Fibroblast of mammary gland (primary cell): ENCODE results near the gene TRAF7.

ENCODE experiments used
- DNase-seq: peaks from one replicate; pipeline ENCODE4 v3.0.0-alpha.2; 2010; ENCODE audit warnings: low read depth
- H3K4me3 ChIP-seq: 2 replicates; pipeline ENCODE4 v1.5.1; 2011; ENCODE audit warnings: low read depth, mild to moderate bottlenecking, low read length, moderate library complexity; ENCODE audit not compliant: control insufficient read depth
- CTCF ChIP-seq: conservative IDR thresholded peaks from 2 replicates; pipeline ENCODE4 v1.5.1; 2011; ENCODE audit warnings: low read depth, low read length, inconsistent platforms; ENCODE audit not compliant: control insufficient read depth, insufficient read depth

The TRAF7 gene

GRCh38 chr16:2208308-2208707 lies 52.7 kb downstream of the TRAF7 start:
- H3K4me3 ChIP-seq, result no peak overlapping the region
- TF ChIP-seq CTCF, result no peak
- no peak for DNase-seq

DNA sequence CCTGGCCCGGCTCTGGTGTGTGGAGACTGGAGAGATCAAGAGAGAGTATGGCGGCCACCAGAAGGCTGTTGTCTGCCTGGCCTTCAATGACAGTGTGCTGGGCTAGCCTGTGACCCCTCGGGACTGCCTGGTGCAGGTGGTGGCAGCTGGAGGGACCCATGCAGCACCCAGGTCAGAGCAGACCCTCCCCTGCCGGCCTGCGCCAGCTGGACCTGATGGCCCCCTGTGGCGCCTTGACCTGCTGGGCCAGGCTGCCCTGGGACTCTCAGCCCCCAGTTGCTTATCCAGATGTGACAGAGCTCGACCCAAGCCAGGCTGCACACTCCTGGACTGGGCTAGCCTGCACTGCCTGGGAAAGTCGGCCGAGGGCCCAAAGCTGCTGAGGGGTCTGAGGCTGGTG lies 53.2 kb downstream of the TRAF7 start:
- no peak for DNase-seq
- H3K4me3 ChIP-seq, result no peak overlapping the region
- TF ChIP-seq CTCF, result no peak

DNA sequence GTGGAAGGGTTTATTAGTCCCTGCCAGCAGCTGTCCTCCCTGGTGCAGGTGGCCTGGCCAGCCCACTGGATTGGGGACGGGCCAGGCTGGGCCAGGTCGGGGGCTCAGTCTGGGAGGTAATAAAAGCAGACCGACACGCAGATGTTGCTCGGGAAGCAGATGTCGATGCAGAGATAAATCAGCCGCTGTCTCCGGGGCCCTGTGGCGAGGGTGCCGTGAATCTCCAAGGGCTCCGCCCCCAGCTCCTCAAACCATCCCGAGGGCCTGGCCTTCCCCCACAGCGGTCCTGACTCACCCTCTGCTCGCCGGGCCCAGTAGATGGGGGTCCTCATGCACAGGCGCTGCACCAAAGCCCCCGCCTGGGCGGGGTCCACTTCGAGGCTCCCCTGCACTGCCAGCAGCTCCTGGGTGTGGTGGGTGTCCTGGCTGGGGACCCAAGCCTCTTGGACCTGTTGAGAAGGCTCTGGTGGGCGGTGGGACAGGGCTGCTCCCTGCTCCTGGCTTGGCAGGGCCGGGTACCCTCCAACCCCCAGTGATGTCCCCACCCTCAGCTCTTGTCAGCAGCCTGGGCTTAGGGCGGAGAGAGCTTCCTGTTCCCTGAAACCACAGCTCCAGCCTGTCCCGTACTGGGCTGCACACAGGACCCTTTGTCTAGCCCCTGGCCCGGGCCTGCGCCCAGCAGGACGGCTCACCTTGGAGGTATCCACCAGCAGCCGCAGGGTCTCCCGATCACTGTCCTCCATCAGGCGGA lies 53.9 kb downstream of the TRAF7 start:
- no peak for TF ChIP-seq CTCF
- no peak for DNase-seq
- no peak overlapping the region for H3K4me3 ChIP-seq

DNA sequence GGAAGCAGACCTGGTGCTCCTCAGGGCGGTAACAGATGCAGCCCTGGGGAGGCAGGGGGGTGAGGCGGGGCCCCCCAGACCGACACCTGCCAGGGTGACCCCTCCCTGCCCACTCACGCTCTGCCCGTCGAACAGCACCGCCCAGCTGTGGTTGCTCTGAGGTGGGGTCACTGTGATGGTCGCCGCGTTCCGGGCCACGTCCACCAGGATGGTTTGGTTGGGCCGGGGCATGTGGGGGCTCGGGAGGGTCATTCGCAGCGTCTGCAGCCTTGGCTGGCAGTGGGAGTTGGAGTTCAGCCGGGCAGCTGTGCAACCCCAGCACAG lies 54.4 kb downstream of the TRAF7 start:
- no peak overlapping the region for H3K4me3 ChIP-seq
- no peak for DNase-seq
- no peak for TF ChIP-seq CTCF

DNA sequence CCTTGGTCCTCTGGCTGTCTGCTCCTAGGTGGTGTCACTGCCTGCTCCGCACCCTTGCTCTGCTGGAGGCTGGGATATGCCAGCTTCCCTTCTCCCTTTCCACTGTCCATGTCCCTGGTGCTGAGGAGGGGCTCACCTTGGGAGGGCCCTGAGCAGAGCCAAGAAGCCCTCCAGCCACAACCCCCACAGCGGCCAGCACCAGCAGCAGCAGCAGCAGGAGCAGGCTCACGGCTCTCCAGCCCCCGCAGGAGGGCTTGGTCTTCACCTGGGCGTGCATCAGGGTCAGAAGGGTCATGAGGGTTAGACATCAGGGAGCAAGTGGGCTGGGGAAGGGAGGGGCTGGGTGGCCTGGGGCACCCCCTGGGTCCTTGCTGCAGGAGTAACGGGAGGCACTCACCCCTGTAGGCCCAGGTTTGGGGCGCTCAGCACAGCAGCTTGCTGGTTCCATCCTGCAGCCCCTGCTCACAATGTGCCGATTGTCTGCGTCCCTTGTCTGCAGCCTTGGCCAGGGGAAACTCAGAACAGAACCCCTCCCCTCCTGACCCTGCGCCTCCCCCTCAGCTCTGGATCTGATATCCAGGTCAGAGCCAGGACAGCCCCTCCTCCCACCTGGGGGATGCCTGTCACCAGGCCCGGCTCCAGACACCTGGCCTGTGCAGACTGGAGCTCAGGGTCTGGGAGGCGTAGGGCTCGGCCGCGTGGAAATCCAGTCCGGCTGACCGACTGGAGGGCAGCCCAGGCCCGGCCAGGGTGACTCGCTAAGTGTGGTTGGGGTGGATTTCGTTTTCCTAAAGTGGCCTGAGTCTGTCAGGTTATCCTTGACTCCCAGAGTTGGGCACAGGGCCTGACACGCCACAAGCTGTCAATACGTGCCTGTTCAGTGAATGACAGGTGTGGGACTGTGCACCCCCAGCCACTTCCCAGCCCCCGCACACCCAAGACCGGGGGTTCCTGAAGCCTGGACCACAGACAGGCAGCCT lies 55.1 kb downstream of the TRAF7 start, which contains the start of gene BRICD5:
TSS of gene BRICD5 (minus strand) at position 478 of the 980 bp plus-strand sequence. CDS start at position 448, 30 bp downstream.
- no peak within 1 kb of the TSS for H3K4me3 ChIP-seq
- peak; percentile 55 for DNase-seq
- no peak for TF ChIP-seq CTCF

DNA sequence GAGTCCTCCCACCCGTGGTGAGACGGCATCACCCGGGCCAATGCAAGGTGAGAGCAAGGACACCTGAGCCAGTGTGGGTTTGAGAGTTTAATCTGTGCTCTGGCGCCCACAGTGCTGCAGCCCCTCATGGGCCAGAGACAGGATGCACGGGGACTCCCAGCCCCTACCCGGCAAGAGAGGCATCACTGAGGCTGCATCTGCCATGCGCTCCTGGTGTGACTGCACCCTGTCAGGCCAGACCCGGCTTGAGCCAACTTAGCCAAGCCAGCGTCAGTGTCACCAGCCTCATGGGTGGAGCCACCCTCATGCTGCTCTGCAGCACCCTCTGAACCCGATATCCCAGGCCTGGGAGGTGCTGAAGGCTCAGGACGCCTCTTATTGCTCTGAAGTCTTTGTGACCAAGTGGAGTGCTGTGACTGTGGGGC lies 56.4 kb downstream of the TRAF7 start:
- no peak for DNase-seq
- no peak for TF ChIP-seq CTCF
- H3K4me3 ChIP-seq, result no peak overlapping the region
